HepG2 (cell line): Measurements from ENCODE around the gene AFAP1. TPM values are rescaled to one million over a fixed set of nuclear protein-coding genes. Genes with fewer than 3 reads are reported as not detected.

Source experiments
- FOXJ3 ChIP-seq: sonication (generic); formaldehyde crosslinking; IDR thresholded peaks from 2 replicates; pipeline ENCODE4 v1.4.0; 2020; ENCODE audit warnings: missing genetic modification reagents, mild to moderate bottlenecking, borderline replicate concordance
- HMGXB4 ChIP-seq, 2 experiments: sonication (generic) in 1 of 2; formaldehyde crosslinking in 1 of 2; IDR thresholded peaks; 2 replicates each; pipeline versions ENCODE4 v1.4.0 to v1.6.1; 2018 to 2020; ENCODE audit warnings: missing genetic modification reagents in 2 of 2, borderline replicate concordance in 1 of 2, low read depth in 1 of 2, mild to moderate bottlenecking in 1 of 2, missing biosample characterization in 1 of 2
- MLLT10 ChIP-seq: sonication (generic); formaldehyde crosslinking; IDR thresholded peaks from 2 replicates; pipeline ENCODE4 v1.4.0; 2020; ENCODE audit warnings: missing genetic modification reagents
- MLX ChIP-seq: IDR thresholded peaks from 2 replicates; pipeline ENCODE4 v1.6.1; 2016
- MTERF4 ChIP-seq: sonication (generic); formaldehyde crosslinking; IDR thresholded peaks from 2 replicates; pipeline ENCODE4 v1.8.0; 2023; ENCODE audit warnings: mild to moderate bottlenecking, missing genetic modification reagents
- SIN3A ChIP-seq: IDR thresholded peaks from 2 replicates; pipeline ENCODE4 v1.6.1; 2011; ENCODE audit warnings: low read depth, mild to moderate bottlenecking, control low read depth, low read length, borderline replicate concordance
- ZHX1 ChIP-seq: sonication (generic); formaldehyde crosslinking; IDR thresholded peaks from 2 replicates; pipeline ENCODE4 v1.8.1; 2022; ENCODE audit warnings: low read depth, mild to moderate bottlenecking, missing genetic modification reagents
- ZNF225 ChIP-seq: sonication (generic); formaldehyde crosslinking; IDR thresholded peaks from 2 replicates; pipeline ENCODE4 v1.4.0; 2020; ENCODE audit warnings: mild to moderate bottlenecking, missing genetic modification reagents
- ZNF260 ChIP-seq: sonication (generic); formaldehyde crosslinking; IDR thresholded peaks from 2 replicates; pipeline ENCODE4 v1.4.0; 2020; ENCODE audit warnings: missing genetic modification reagents, low read depth, mild to moderate bottlenecking, borderline replicate concordance
- ZNF33B ChIP-seq: sonication (generic); formaldehyde crosslinking; IDR thresholded peaks from 2 replicates; pipeline ENCODE4 v1.5.1; 2020; ENCODE audit warnings: mild to moderate bottlenecking, missing genetic modification reagents
- ZNF431 ChIP-seq: sonication (generic); formaldehyde crosslinking; IDR thresholded peaks from 2 replicates; pipeline ENCODE4 v1.9.0; 2022; ENCODE audit warnings: missing genetic modification reagents, low read depth, mild to moderate bottlenecking, borderline replicate concordance
- polyA plus RNA-seq, 8 experiments: library from polyadenylated mRNA; depleted of rRNA in 3 of 8; stranded (reverse) in 7 of 8; unstranded in 1 of 8; fragments of >200 nt; fragmentation: Illumina TruSeq in 4 of 8; extraction: Trizol in 4 of 8; gene quantifications; 2 replicates each; pipeline versions ENCODE4 v1.2.1 to v1.2.3, GENCODE V29; 2011 to 2016; ENCODE audit warnings: low read depth in 4 of 8, missing spikeins in 1 of 8, mixed read lengths in 1 of 8; ENCODE audit not compliant: insufficient read depth in 1 of 8
- total RNA-seq, 5 experiments: library from RNA; depleted of rRNA; stranded (reverse); fragments of >200 nt; fragmentation: Illumina TruSeq; extraction: Trizol; gene quantifications; 2 replicates each; pipeline ENCODE4 v1.2.3, GENCODE V29; 2016; ENCODE audit warnings: low read depth in 1 of 5

Gene AFAP1
- total and polyA plus RNA-seq, 2 of the 13 experiments (the other 11 are each of a cell fraction or from before 2014, with no cell fraction given) = 2.5 TPM

- TF ChIP-seq FOXJ3 = no peak
- no peak for TF ChIP-seq ZNF225 (CRISPR knock-in tag)
- TF ChIP-seq MTERF4 (CRISPR knock-in tag) = no peak
- no peak for TF ChIP-seq HMGXB4 (CRISPR knock-in tag; IDR thresholded peaks at IDR 0.05; ENCODE audit: borderline replicate concordance in 1 of 2, low read depth in 1 of 2)
- TF ChIP-seq MLX = no peak
- TF ChIP-seq ZNF431 = no peak
- no peak for TF ChIP-seq ZHX1 (CRISPR knock-in tag)
- no peak for TF ChIP-seq ZNF33B (CRISPR knock-in tag)
- TF ChIP-seq MLLT10 (CRISPR knock-in tag) = no peak
- TF ChIP-seq SIN3A = no peak
- TF ChIP-seq ZNF260 (CRISPR knock-in tag) = no peak
These were observed 98.6 kb downstream of the AFAP1 start (continued) for GRCh38 chr4:7841071-7841470.
